ENCODE measurements around the gene AGRN. TPM values are rescaled to one million over a fixed set of nuclear protein-coding genes. Genes with fewer than 3 reads are reported as not detected.
A peak's percentile ranks its signal among the peaks of the same experiment; 100 is the strongest.
"Not testable (repeated sequence)": the region's sequence is repeated elsewhere in the genome, so short reads cannot be mapped to it uniquely, and the experiment has no call there.

Gene AGRN
- polyA plus RNA-seq, 1 donor from 2014 or later = 0.05 TPM

DNA sequence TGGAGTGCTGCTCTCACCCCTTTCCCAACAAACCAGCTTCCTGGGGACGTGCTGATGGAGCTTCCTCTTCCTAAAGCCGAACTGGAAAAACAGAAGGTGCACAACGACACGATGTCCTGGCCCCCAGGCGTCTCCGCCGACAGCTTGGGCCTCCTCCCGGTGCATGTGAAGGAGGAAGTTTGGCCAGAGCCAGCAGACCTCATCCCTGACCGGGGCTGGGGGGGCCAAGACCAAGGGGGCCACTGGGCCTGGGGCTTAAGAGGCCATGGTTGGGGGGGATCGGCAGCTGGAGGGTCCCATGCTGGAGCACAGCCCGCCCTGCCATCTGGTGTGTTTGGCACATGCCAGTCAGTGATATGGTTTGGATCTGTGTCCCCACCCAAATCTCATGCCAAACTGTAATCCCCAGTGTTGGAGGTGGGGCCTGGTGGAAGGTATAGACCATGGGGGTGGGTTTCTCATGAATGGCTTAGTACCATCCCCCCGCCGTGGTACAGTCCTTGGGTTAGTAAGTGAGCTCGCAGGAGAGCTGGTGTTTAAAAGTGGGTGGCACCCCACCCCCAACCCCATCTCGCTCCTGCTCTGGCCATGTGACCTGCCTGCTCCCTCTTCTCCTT lies 26.4 kb upstream of the AGRN start:
- H3K27me3 Mint-ChIP-seq = peaks cover 51% of the 10 kb centered on the region
- no peak overlapping the region for H3K4me3 Mint-ChIP-seq
- peaks cover 1 to 6% (median 4%) of the 10 kb centered on the region in 3 donors for H3K4me1 Mint-ChIP-seq
- peak overlapping the region in 1 of 3 donors; percentile 67 for H3K27ac Mint-ChIP-seq
- H3K9me3 Mint-ChIP-seq = peaks cover 2 to 12% (median 4%) of the 10 kb centered on the region in 3 donors
- peaks cover 2% of the 10 kb centered on the region for H3K36me3 Mint-ChIP-seq

DNA sequence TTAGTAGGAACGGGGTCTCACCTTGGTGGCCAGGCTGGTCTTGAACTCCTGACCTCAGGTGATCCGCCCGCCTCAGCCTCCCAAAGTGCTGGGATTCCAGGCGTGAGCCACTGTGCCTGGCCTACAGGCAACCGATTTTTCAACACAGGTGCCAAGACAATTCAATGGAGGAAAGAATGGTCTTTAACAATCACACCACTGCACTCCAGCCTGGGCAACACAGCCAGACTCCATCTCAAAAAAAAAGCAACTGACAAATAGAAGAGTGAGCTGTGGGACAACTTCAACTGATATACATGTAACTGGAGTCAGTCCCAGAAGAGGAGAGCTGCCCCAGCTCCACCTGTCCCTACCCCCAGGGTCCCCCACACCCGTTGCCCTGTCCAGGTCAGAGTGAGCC lies 25.4 kb upstream of the AGRN start:
- H3K4me3 Mint-ChIP-seq = peak overlapping the region in 1 of 4 donors; percentile 35
- not testable (repeated sequence) for H3K36me3 Mint-ChIP-seq, H3K4me1 Mint-ChIP-seq
- H3K9me3 Mint-ChIP-seq = peaks cover 2 to 12% (median 4%) of the 10 kb centered on the region in 3 donors
- peaks cover 45% of the 10 kb centered on the region for H3K27me3 Mint-ChIP-seq
- peak overlapping the region in 1 of 3 donors; percentile 74 for H3K27ac Mint-ChIP-seq

DNA sequence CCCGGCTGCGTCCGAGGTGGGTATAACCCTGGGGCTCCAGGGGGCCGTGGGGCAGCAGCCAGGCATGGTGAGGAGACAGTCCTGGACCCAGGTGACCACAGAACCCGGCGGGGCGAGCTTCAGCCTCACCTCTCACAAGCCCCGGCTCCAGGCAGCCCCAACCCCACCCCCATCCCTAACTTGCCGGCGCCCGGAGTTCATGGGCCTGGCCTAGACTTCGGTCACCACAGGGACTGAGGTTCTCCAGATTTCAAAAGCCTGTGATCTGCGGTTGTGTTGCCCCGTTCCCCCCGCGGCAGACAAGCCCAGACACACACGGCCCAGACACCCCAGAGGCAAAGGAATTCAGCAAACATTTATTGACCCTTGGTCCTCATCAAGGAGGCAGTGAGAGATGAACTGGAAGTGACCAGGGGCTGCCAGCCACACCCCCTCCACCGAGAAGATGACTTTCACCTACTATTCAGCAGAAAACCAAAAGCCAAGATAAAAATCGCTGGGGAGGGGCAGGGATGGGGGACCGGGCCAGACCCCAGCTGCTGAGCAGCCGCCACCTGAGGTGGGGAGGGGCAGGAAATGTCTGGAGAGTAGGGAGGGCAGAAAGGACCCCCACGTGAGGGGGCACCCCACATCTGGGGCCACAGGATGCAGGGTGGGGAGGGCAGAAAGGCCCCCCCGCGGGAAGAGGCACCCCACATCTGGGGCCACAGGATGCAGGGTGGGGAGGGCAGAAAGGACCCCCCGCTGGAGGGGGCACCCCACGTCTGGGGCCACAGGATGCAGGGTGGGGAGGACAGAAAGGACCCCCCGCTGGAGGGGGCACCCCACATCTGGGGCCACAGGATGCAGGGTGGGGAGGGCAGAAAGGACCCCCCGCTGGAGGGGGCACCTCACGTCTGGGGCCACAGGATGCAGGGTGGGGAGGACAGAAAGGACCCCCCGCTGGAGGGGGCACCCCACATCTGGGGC lies 24.0 kb upstream of the AGRN start:
- peaks cover 0 to 8% (median 1%) of the 10 kb centered on the region in 3 donors for H3K4me1 Mint-ChIP-seq
- peaks cover 2 to 12% (median 4%) of the 10 kb centered on the region in 3 donors for H3K9me3 Mint-ChIP-seq
- peaks cover 39% of the 10 kb centered on the region for H3K27me3 Mint-ChIP-seq
- peak overlapping the region in 1 of 4 donors; percentile 35 for H3K4me3 Mint-ChIP-seq
- H3K27ac Mint-ChIP-seq = peak overlapping the region in 1 of 3 donors; percentile 74
- H3K36me3 Mint-ChIP-seq = no peaks in the 10 kb centered on the region

DNA sequence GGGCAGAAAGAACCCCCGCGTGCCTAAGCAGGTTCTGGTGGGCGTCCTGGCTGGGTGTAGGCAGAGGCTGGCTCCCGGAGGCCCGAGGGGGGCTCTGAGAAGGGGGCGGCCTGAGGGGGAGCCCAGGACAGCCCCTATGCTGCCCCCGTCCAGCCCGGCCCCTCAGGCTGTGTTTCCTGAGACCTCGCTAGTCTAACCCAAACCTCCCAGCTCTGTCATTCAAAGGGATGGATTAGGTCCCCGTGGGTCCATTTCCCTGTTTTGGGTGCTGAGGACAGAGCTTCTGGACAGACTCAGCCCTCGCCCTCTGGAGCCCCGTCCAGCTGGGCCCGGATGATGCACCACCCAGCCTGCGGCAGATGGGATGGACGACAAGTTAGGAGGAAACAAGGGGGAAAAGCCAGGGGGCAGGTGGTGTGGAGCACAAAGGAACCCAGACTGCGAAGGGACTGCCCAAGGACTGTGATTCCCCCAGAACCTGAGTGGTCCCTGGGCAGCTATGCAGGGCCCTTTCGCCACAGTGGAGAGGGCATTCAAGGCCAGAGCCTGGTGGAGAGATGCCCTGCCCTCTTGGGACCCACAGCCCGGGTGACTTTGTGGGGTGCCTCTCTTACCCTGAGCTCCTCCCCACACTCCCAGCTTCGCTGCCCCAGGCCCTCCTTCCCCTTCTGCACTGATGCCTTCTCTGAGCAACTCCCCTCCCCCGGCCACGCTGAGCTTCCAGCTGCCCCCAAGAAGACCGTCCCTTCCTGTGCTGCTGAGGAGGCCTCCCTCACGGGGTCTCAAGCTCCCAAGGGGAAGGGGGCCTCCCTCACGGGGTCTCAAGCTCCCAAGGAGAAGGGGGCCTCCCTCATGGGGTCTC lies 22.8 kb upstream of the AGRN start:
- Mint-ChIP-seq H3K9me3 (peaks cover under 1 to 6% (median 2%) of the 10 kb centered on the region in 3 donors), H3K36me3 (no peaks in the 10 kb centered on the region), H3K27me3 (peaks cover 34% of the 10 kb centered on the region), H3K4me3 (peak overlapping the region in 1 of 4 donors; percentile 32), H3K27ac (no peak overlapping the region), H3K4me1 (peaks cover 0 to 8% (median 2%) of the 10 kb centered on the region in 3 donors)

DNA sequence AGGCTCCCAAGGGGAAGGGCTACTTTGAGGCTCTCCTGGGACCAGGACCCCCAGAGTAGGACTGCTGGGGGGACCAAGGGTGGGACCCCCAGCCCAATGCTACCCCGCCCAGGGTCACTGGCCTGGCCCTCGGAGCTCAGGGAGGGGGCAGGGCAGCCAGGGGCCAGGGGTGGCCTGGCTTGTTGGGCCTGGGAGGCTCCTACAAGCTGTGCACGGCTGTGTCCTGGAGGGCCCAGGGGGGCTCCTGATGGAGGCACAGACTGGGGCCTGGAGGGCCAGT lies 22.3 kb upstream of the AGRN start:
- H3K4me1 Mint-ChIP-seq = peaks cover 0 to 5% (median 3%) of the 10 kb centered on the region in 3 donors
- H3K9me3 Mint-ChIP-seq = peaks cover 0 to 3% (median 0%) of the 10 kb centered on the region in 3 donors
- no peak overlapping the region for H3K4me3 Mint-ChIP-seq
- H3K27ac Mint-ChIP-seq = no peak overlapping the region
- no peaks in the 10 kb centered on the region for H3K36me3 Mint-ChIP-seq
- H3K27me3 Mint-ChIP-seq = peaks cover 32% of the 10 kb centered on the region

DNA sequence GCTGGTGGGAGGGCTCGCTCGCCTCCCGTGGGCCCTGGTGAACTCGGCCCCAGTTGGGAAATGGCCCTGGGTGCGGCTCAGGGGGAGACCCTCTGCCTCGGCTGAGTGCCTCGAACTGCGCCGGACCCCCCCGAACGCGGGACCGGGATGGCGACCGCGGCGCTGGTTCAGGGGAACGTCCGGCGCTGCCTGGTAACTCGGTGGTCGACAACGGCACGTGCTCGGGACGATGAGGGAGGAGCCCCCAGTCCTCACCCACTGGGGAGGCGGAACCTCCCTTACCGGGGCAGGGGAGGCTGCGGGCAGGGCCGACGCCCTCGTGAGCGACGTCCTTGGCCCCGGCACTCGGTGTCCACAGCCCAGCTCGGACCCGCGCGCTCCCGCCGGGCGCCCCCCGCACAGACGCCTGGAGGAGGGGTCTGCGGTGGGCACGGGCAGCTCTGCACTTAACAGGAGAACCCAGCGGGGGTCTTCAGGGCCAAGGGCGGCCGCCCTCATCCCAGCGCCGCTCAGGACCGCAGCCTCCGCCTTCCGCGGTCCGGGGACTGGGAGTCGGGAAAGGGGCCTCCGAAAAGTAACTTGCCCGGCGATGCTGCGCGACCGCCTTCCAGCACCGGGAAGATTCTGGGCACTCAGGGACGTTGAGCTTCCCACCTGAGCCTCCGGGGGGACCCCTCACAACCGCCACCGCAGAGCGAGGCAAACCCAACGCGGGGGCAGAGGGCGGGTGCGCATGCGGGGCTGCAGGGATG lies 21.8 kb upstream of the AGRN start:
- peaks cover 0 to 5% (median 4%) of the 10 kb centered on the region in 3 donors for H3K4me1 Mint-ChIP-seq
- H3K27me3 Mint-ChIP-seq = peaks cover 34% of the 10 kb centered on the region
- H3K27ac Mint-ChIP-seq = no peak overlapping the region
- no peak overlapping the region for H3K4me3 Mint-ChIP-seq
- H3K9me3 Mint-ChIP-seq = peaks cover 0 to 2% (median 0%) of the 10 kb centered on the region in 3 donors
- H3K36me3 Mint-ChIP-seq = no peaks in the 10 kb centered on the region

DNA sequence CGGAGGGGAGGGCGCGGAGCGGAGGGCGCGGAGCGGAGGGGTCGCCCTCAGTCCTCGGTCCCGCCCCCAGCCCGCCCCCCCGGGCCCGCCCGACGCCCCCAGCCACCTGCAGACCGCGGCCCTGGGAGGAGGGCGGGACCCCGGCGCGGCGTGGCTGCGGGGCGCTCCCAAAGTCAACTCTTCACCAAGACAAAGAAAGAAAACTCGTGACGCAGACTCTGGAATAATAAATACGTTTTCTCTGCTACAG lies 21.2 kb upstream of the AGRN start:
- Mint-ChIP-seq H3K9me3 (peaks cover 0 to 2% (median 0%) of the 10 kb centered on the region in 3 donors), H3K4me3 (no peak overlapping the region), H3K36me3 (no peaks in the 10 kb centered on the region), H3K27me3 (peaks cover 37% of the 10 kb centered on the region), H3K4me1 (peaks cover 0 to 6% (median 4%) of the 10 kb centered on the region in 3 donors), H3K27ac (no peak overlapping the region)

DNA sequence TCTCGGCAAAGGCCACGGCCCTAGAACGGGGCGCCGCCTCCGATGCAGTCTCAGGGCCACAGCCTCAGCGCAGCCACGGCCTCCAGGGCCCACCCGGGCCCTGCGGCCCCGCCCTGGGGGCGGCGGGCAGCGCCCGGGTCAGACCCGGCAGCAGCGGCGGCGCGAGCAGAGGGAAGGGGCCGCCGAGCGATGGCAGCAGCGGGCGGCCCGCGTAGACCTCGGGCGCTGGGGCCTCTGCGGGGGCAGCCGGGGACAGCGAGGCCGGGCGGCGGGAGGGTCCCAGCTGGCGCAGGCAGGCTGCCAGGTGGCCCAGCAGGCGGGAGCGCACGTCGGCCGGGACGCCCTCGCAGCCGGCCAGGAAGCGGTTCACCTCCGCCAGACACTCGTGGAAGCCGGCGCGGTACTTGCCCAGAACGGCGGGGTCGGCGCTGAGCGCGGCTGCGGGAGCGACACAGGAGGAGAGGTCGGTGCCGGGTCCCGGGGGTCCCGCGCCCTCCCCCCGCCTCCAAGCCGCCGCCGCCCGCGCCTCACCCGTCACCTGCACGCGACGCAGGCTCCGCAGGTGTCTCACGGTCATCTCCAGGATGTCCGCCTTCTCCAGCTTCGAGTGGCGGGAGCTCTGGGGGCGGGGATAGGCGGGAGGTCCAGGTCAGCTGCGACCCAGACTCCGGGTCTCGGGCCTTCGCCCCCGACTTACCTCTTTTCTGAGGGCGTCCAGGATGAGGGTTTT lies 20.8 kb upstream of the AGRN start:
- H3K4me3 Mint-ChIP-seq = peak overlapping the region in 2 of 4 donors; percentile 52 to 54
- peaks cover 0 to 2% (median 0%) of the 10 kb centered on the region in 3 donors for H3K9me3 Mint-ChIP-seq
- peaks cover 0 to 6% (median 4%) of the 10 kb centered on the region in 3 donors for H3K4me1 Mint-ChIP-seq
- H3K27me3 Mint-ChIP-seq = peaks cover 39% of the 10 kb centered on the region
- H3K27ac Mint-ChIP-seq = peak overlapping the region in 1 of 3 donors; percentile 35
- no peaks in the 10 kb centered on the region for H3K36me3 Mint-ChIP-seq

DNA sequence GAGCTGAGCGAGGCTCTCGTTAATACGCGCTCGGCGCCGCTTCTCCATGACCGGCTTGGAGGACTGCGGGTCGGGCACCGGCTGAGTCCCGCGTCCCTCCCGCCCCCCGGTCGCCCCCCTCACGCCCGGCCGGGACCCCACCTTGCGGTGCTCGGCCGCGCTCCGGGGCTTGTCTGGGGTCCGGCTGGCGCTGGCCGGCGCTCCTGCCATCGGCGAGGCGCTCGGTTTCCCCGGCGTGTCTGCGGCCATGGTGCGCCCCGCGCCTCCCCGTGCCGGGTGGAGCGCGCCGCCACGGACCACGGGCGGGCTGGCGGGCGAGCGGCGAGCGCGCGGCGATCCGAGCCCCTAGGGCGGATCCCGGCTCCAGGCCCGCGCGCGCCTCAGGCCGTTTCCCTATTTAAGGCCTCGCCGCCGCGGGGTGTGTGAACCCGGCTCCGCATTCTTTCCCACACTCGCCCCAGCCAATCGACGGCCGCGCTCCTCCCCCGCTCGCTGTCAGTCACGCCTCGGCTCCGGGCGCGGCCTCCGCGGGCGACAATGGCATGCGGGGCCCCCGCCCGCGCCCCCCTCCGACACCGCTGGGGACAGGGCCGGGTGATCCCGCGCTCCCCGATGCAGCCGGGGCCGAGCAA lies 20.1 kb upstream of the AGRN start, which contains the start of gene HES4:
Gene HES4 (minus strand): TSS at position 373 of the 632 bp plus-strand sequence. CDS start 124 bp downstream, at position 249.
- H3K27me3 Mint-ChIP-seq = peaks cover 41% of the 10 kb centered on the region
- H3K27ac Mint-ChIP-seq = peak within 1 kb of the TSS; percentile 86 to 94 (median 88)
- no peaks in the 10 kb centered on the region for H3K36me3 Mint-ChIP-seq
- peak within 1 kb of the TSS; percentile 74 to 87 (median 82) for H3K4me3 Mint-ChIP-seq
- H3K9me3 Mint-ChIP-seq = peaks cover 0 to 2% (median 0%) of the 10 kb centered on the region in 3 donors
- peaks cover 0 to 7% (median 5%) of the 10 kb centered on the region in 3 donors for H3K4me1 Mint-ChIP-seq

DNA sequence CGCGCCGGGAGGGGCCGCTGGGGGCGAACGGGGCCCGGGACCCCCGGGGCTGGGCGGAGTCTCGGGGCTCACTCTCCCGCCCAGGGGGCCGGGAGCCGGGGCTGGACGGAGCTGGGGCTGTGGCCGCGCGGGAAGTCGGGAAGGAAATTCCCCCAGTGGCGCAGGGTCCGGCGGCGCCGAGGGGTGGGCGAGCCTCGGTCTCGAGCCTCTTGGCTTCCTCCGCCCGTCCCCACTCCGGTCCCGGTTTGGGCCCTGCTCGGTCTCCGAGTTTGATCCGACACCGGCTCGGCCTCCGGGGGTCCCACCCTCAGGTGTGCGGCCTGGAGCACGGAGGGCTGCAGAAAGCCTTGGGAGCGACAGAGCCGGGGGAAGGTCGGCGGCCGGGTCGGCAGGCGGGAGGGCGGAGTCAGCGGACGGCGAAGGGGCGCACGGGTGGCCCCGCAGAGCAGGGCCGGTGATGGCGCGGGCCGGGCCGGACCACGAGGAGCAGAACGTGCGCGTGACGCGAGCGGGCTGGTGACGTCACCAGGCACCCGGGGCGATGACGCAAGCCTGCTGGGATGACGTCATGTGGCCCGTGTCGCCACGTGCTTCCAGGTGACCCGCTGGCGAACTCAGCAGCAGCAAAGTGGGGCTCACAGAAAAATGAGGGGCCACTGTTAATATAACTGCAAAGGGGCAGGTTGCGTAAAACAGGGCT lies 19.4 kb upstream of the AGRN start:
- Mint-ChIP-seq H3K9me3 (no peaks in the 10 kb centered on the region), H3K27ac (peak overlapping the region; percentile 86 to 94 (median 88)), H3K27me3 (peaks cover 42% of the 10 kb centered on the region), H3K4me1 (peaks cover 0 to 10% (median 8%) of the 10 kb centered on the region in 3 donors), H3K4me3 (peak overlapping the region; percentile 74 to 87 (median 82)), H3K36me3 (no peaks in the 10 kb centered on the region)

DNA sequence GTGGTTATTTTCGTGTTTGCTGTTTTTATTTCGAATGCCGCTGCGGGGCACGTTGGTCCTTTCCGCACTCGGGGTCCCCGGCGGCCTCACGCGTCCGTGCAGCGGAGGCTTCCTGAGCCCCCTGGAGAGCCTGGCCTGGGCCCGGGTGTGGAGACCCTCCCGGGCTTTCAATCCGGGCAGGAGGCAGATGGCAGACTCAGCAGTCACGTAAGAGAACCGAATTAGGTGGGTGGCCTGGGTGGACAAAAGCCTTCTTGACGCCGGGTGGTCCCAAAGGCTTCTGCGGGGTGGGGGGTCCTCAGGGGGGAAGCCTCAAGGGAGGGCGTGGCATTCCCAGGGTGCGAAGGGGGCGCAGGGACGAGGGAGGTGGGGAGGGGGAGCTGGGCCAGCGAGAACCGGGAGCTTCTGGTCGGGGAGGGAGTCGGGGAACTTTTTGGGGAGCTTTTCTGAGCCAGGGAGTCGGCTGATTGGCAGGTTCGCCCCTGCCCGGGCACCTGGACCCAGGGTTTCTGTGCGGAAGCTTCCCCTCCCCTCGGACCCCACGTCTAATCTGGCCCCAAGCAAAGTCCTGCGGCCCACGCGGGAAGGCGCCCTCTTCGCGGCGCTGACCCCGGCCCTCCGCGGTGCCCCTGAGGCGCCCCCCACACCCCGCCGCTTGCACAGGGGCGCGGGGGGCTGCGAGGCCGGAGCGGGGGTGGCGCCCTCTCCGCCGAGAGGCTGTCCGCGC lies 18.7 kb upstream of the AGRN start:
- Mint-ChIP-seq H3K27me3 (peaks cover 39% of the 10 kb centered on the region), H3K36me3 (no peaks in the 10 kb centered on the region), H3K4me3 (peak overlapping the region; percentile 74 to 87 (median 82)), H3K27ac (peak overlapping the region; percentile 86 to 94 (median 88)), H3K9me3 (no peaks in the 10 kb centered on the region), H3K4me1 (peaks cover 0 to 10% (median 5%) of the 10 kb centered on the region in 3 donors)

Measured in IgD-negative memory B cell (primary cell).